Tibial nerve (tissue), 3 donors: ENCODE measurements around the gene ZNF747.

Experiments
- CTCF ChIP-seq, 5 experiments: fragments of 200-600 bp in 3 of 5; fragments of 450-650 bp in 2 of 5; sonication (generic) in 3 of 5; IDR thresholded peaks; one replicate each; pipeline ENCODE4 v1.5.1; 2016 to 2019; ENCODE audit warnings: antibody characterized with exemption in 5 of 5, mild to moderate bottlenecking in 3 of 5, moderate library complexity in 2 of 5
- POLR2A ChIP-seq, 2 donors: fragments of 450-650 bp; IDR thresholded peaks; one replicate each; pipeline ENCODE4 v1.6.1; 2017; ENCODE audit warnings: antibody characterized with exemption in 2 of 2, mild to moderate bottlenecking in 2 of 2, moderate library complexity in 2 of 2

GRCh38 chr16:30548416-30549253 is 14.0 kb upstream of the ZNF747 start:
- TF ChIP-seq CTCF (IDR thresholded peaks at IDR 0.05), result no peak
- no peak for TF ChIP-seq POLR2A (IDR thresholded peaks at IDR 0.05)
